CD8-positive, alpha-beta memory T cell (primary cell): ENCODE data around the gene EML3. TPM values are rescaled to one million over a fixed set of nuclear protein-coding genes. Genes with fewer than 3 reads are reported as not detected.
"Not testable (repeated sequence)": the region's sequence is repeated elsewhere in the genome, so short reads cannot be mapped to it uniquely, and the experiment has no call there.

Source experiments
- CTCF ChIA-PET: fragments of 350-600 bp; sonication (Branson Sonifier 250); formaldehyde crosslinking; loops from one replicate; lab custom pipeline; 2021; ENCODE audit warnings: antibody characterized with exemption; lab: Charles Lee
- POLR2A ChIA-PET: fragments of 350-600 bp; sonication (Branson Sonifier 250); formaldehyde crosslinking; loops from one replicate; lab custom pipeline; 2021; ENCODE audit warnings: antibody characterized with exemption; lab: Charles Lee
- DNase-seq, 5 donors: peaks; one replicate each; pipeline versions ENCODE4 v3.0.0 to v3.0.0-alpha.2; 2020 to 2022; ENCODE audit warnings: mixed read lengths in 1 of 5
- H3K27ac ChIP-seq: one replicate; pipeline ENCODE4 v1.7.0; 2013; ENCODE audit warnings: low read depth, mild to moderate bottlenecking, low read length, moderate library complexity
- H3K27me3 ChIP-seq: 2 replicates; pipeline ENCODE4 v1.7.0; 2013; ENCODE audit warnings: low read length, mild to moderate bottlenecking; ENCODE audit not compliant: insufficient read depth, poor library complexity, severe bottlenecking
- H3K36me3 ChIP-seq: 2 replicates; pipeline ENCODE4 v1.7.0; 2013; ENCODE audit warnings: mild to moderate bottlenecking, low read length, moderate library complexity; ENCODE audit not compliant: insufficient read depth
- H3K4me1 ChIP-seq: 2 replicates; pipeline ENCODE4 v1.7.0; 2013; ENCODE audit warnings: mild to moderate bottlenecking, low read length, moderate library complexity; ENCODE audit not compliant: insufficient read depth
- H3K4me3 ChIP-seq: 2 replicates; pipeline ENCODE4 v1.7.0; 2013; ENCODE audit warnings: mild to moderate bottlenecking, low read length
- H3K9me3 ChIP-seq: 2 replicates; pipeline ENCODE4 v1.7.0; 2013; ENCODE audit warnings: mild to moderate bottlenecking, low read length
- H3K27ac Mint-ChIP-seq, 8 donors: one replicate each; pipeline ENCODE4 v1.8.0; 2020 to 2021; ENCODE audit warnings: mixed read lengths in 8 of 8, mild to moderate bottlenecking in 6 of 8, inconsistent platforms in 3 of 8, moderate library complexity in 3 of 8
- H3K27me3 Mint-ChIP-seq, 2 donors: one replicate each; pipeline ENCODE4 v1.8.0; 2020 to 2021; ENCODE audit warnings: mixed read lengths in 2 of 2, mild to moderate bottlenecking in 1 of 2, moderate library complexity in 1 of 2
- H3K36me3 Mint-ChIP-seq, 3 donors: one replicate each; pipeline ENCODE4 v1.8.0; 2020 to 2021; ENCODE audit warnings: mixed read lengths in 3 of 3, inconsistent platforms in 1 of 3, mild to moderate bottlenecking in 1 of 3
- H3K4me1 Mint-ChIP-seq, 3 donors: one replicate each; pipeline ENCODE4 v1.8.0; 2020 to 2021; ENCODE audit warnings: mixed read lengths in 3 of 3, inconsistent platforms in 1 of 3, mild to moderate bottlenecking in 1 of 3
- H3K4me3 Mint-ChIP-seq, 7 donors: one replicate each; pipeline ENCODE4 v1.8.0; 2020 to 2021; ENCODE audit warnings: mixed read lengths in 7 of 7, mild to moderate bottlenecking in 6 of 7, moderate library complexity in 4 of 7, inconsistent platforms in 2 of 7
- H3K9me3 Mint-ChIP-seq, 5 donors: one replicate each; pipeline ENCODE4 v1.8.0; 2020 to 2022; ENCODE audit warnings: mixed read lengths in 5 of 5, mild to moderate bottlenecking in 3 of 5, moderate library complexity in 2 of 5, inconsistent platforms in 1 of 5
- polyA plus RNA-seq: library from polyadenylated mRNA; unstranded; fragments of 300-500 nt; fragmentation: Illumina TruSeq; gene quantifications from one replicate; pipeline ENCODE4 v1.2.3, GENCODE V29; 2021
- total RNA-seq, 2 experiments: library from RNA; stranded (reverse); gene quantifications; one replicate each; pipeline ENCODE4 v1.2.3, GENCODE V29; 2021

The EML3 gene
- total and polyA plus RNA-seq, 3 experiments from 2014 or later = 22.9 to 134 (median 133) TPM

GRCh38 chr11:62616957-62617356, 4.4 kb upstream of the EML3 start:
- H3K4me1 Mint-ChIP-seq = peaks cover 28 to 46% (median 34%) of the 10 kb centered on the region in 3 donors
- POLR2A ChIA-PET = interaction anchor here (0.6 to 1.0 kb wide), 2 partner anchors 18 to 110 kb away, joined by 3 read pairs; partner anchors contain the start of gene HNRNPUL2
- peak overlapping the region in 2 of 8 donors; percentile 57 to 71 for H3K27ac Mint-ChIP-seq
- CTCF ChIA-PET = interaction anchor here (1.2 to 3.0 kb wide), 2 partner anchors 24 to 25 kb away, joined by 5 to 10 read pairs; partner anchors contain the start of gene TUT1
- not testable (repeated sequence) for H3K27me3 Mint-ChIP-seq, DNase-seq, H3K4me3 ChIP-seq, H3K27ac ChIP-seq, H3K9me3 ChIP-seq, H3K36me3 ChIP-seq, H3K27me3 ChIP-seq, H3K9me3 Mint-ChIP-seq, H3K4me3 Mint-ChIP-seq
- H3K4me1 ChIP-seq = peaks cover 21% of the 10 kb centered on the region
- H3K36me3 Mint-ChIP-seq = peaks cover 0 to 45% (median 2%) of the 10 kb centered on the region in 3 donors

GRCh38 chr11:62615521-62615920, 2.9 kb upstream of the EML3 start:
- Histone ChIP-seq H3K4me1 (peaks cover 25% of the 10 kb centered on the region), H3K27ac (no peak overlapping the region), H3K4me3 (no peak overlapping the region), H3K27me3 (no peaks in the 10 kb centered on the region), H3K9me3 (no peaks in the 10 kb centered on the region), H3K36me3 (peaks cover 3% of the 10 kb centered on the region)
- ChIA-PET CTCF (interaction anchor here (1.2 to 3.0 kb wide), 2 partner anchors 24 to 48 kb away, joined by 3 to 10 read pairs; partner anchors contain the start of gene TUT1), POLR2A (interaction anchor here (0.6 kb wide), 1 partner anchor 65 kb away, joined by 6 read pairs; no protein-coding TSS in a partner anchor)
- Mint-ChIP-seq H3K36me3 (peaks cover 0 to 44% (median 2%) of the 10 kb centered on the region in 3 donors), H3K27me3 (no peaks in the 10 kb centered on the region), H3K27ac (peak overlapping the region in 1 of 8 donors; percentile 56), H3K9me3 (no peaks in the 10 kb centered on the region), H3K4me1 (peaks cover 30 to 50% (median 36%) of the 10 kb centered on the region in 3 donors), H3K4me3 (no peak overlapping the region)
- DNase-seq = no peak

- H3K27ac ChIP-seq = peak overlapping the region; percentile 31
- CTCF ChIA-PET = interaction anchor here (1.2 kb wide), 1 partner anchor 49 kb away, joined by 3 read pairs; no protein-coding TSS in a partner anchor
Measured at GRCh38 chr11:62614275-62614674, 1.7 kb upstream of the EML3 start.

DNA sequence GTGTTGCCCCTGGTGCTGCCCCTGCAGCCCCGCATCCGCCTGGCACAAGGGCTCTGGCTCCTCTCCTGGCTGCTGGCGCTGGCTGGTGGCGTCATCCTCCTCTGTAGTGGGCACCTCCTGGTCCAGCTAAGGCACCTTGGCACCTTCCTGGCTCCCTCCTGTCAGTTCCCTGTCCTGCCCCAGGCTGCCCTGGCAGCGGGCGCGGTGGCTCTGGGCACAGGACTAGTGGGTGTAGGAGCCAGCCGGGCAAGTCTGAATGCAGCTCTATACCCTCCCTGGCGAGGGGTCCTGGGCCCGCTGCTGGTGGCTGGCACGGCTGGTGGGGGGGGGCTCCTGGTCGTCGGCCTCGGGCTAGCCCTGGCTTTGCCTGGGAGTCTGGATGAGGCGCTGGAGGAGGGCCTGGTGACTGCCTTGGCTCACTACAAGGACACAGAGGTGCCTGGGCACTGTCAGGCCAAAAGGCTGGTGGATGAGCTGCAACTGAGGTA, 760 bp upstream of the EML3 start:
- no peak for DNase-seq
- Histone ChIP-seq H3K36me3 (peaks cover 18% of the 10 kb centered on the region), H3K4me3 (no peak overlapping the region), H3K27ac (peak overlapping the region; percentile 83), H3K9me3 (no peaks in the 10 kb centered on the region), H3K27me3 (no peaks in the 10 kb centered on the region), H3K4me1 (peaks cover 30% of the 10 kb centered on the region)
- Mint-ChIP-seq H3K4me1 (peaks cover 37 to 57% (median 39%) of the 10 kb centered on the region in 3 donors), H3K9me3 (no peaks in the 10 kb centered on the region), H3K36me3 (peaks cover 0 to 55% (median 5%) of the 10 kb centered on the region in 3 donors), H3K27me3 (no peaks in the 10 kb centered on the region), H3K4me3 (peak overlapping the region; percentile 15 to 88 (median 67)), H3K27ac (peak overlapping the region in 7 of 8 donors; percentile 63 to 92 (median 84))
- ChIA-PET CTCF (interaction anchor here (1.3 to 3.8 kb wide), 2 partner anchors 7 to 52 kb away, joined by 3 to 15 read pairs; partner anchors contain the start of gene B3GAT3), POLR2A (interaction anchor here (0.6 to 5.4 kb wide), 6 partner anchors 8 to 1656 kb away, joined by 3 to 32 read pairs (median 10); partner anchors contain the start of genes B3GAT3, C11orf98, CSKMT and GANAB)

More at GRCh38 chr11:62614275-62614674, 1.7 kb upstream of the EML3 start:
- Mint-ChIP-seq H3K36me3 (peaks cover 0 to 52% (median 2%) of the 10 kb centered on the region in 3 donors), H3K4me1 (peaks cover 33 to 54% (median 38%) of the 10 kb centered on the region in 3 donors), H3K4me3 (peak overlapping the region in 2 of 7 donors; percentile 53 to 79), H3K9me3 (no peaks in the 10 kb centered on the region), H3K27ac (peak overlapping the region in 7 of 8 donors; percentile 77 to 96 (median 87)), H3K27me3 (no peaks in the 10 kb centered on the region)
- H3K9me3 ChIP-seq = no peaks in the 10 kb centered on the region
- no peak for DNase-seq
- POLR2A ChIA-PET = interaction anchor here (5.4 kb wide), 1 partner anchor 22 kb away, joined by 32 read pairs; the partner anchor contains the start of gene TUT1
- H3K4me1 ChIP-seq = peaks cover 30% of the 10 kb centered on the region
- H3K4me3 ChIP-seq = no peak overlapping the region
- peaks cover 11% of the 10 kb centered on the region for H3K36me3 ChIP-seq
- no peaks in the 10 kb centered on the region for H3K27me3 ChIP-seq

- no peaks in the 10 kb centered on the region for H3K27me3 Mint-ChIP-seq
- Histone ChIP-seq H3K27me3 (no peaks in the 10 kb centered on the region), H3K9me3 (no peaks in the 10 kb centered on the region), H3K4me3 (peak overlapping the region; percentile 76), H3K27ac (peak overlapping the region; percentile 83), H3K4me1 (peaks cover 30% of the 10 kb centered on the region), H3K36me3 (peaks cover 26% of the 10 kb centered on the region)
- H3K27ac Mint-ChIP-seq = peak overlapping the region; percentile 92 to 99 (median 97)
- CTCF ChIA-PET = interaction anchor here (0.5 to 3.8 kb wide), 16 partner anchors 9 to 237 kb away, joined by 3 to 15 read pairs (median 4); partner anchors contain the start of genes B3GAT3, BSCL2, C11orf98 and CSKMT
- peaks cover 39 to 68% (median 44%) of the 10 kb centered on the region in 3 donors for H3K4me1 Mint-ChIP-seq
- H3K36me3 Mint-ChIP-seq = peaks cover 0 to 62% (median 7%) of the 10 kb centered on the region in 3 donors
- no peaks in the 10 kb centered on the region for H3K9me3 Mint-ChIP-seq
- POLR2A ChIA-PET = interaction anchor here (1.0 to 5.4 kb wide), 7 partner anchors 10 to 269 kb away, joined by 3 to 32 read pairs (median 7); partner anchors contain the start of genes B3GAT3, C11orf98, CSKMT and GANAB
- DNase-seq = peak in 2 of 5 donors; percentile 16 to 58
- H3K4me3 Mint-ChIP-seq = peak overlapping the region; percentile 89 to 99 (median 95)
Measured at GRCh38 chr11:62611705-62612365, 740 bp downstream of the EML3 start.

- Mint-ChIP-seq H3K36me3 (peaks cover 0 to 60% (median 7%) of the 10 kb centered on the region in 3 donors), H3K9me3 (no peaks in the 10 kb centered on the region), H3K4me1 (peaks cover 39 to 69% (median 44%) of the 10 kb centered on the region in 3 donors), H3K27me3 (no peaks in the 10 kb centered on the region), H3K27ac (peak overlapping the region; percentile 92 to 99 (median 97)), H3K4me3 (peak overlapping the region; percentile 89 to 99 (median 95))
- H3K27me3 ChIP-seq = no peaks in the 10 kb centered on the region
- H3K36me3 ChIP-seq = peaks cover 31% of the 10 kb centered on the region
- no peak for DNase-seq
- H3K4me1 ChIP-seq = peaks cover 30% of the 10 kb centered on the region
- no peaks in the 10 kb centered on the region for H3K9me3 ChIP-seq
- peak overlapping the region; percentile 83 for H3K27ac ChIP-seq
- CTCF ChIA-PET = interaction anchor here (0.5 to 3.8 kb wide), 14 partner anchors 9 to 237 kb away, joined by 3 to 15 read pairs (median 4); partner anchors contain the start of genes B3GAT3, C11orf98, CSKMT and INTS5
- POLR2A ChIA-PET = interaction anchor here (0.6 to 5.4 kb wide), 8 partner anchors 9 to 270 kb away, joined by 3 to 32 read pairs (median 5); partner anchors contain the start of genes B3GAT3, C11orf98, CSKMT and GANAB
- H3K4me3 ChIP-seq = peak overlapping the region; percentile 76
Measured at GRCh38 chr11:62610814-62611704, 1.5 kb downstream of the EML3 start.
